ENCODE data around the gene PDE8A. TPM values are rescaled to one million over a fixed set of nuclear protein-coding genes. Genes with fewer than 3 reads are reported as not detected.

PDE8A gene
- 22.6 and 23.8 TPM in 2 replicates for total RNA-seq

GRCh38 chr15:84981711-84982300 lies at the start of gene PDE8A:
Gene PDE8A, plus strand, starts transcription at chr15:84981856. Its CDS starts 307 bp downstream, at chr15:84982163.

Other genes starting within 250 kb of the PDE8A start
- 8.1 and 13.8 TPM in 2 replicates for gene ZNF592, start 233.3 kb upstream of the PDE8A start, total RNA-seq
- 0.80 and 3.1 TPM in 2 replicates for gene ALPK3, start 164.5 kb upstream of the PDE8A start, total RNA-seq
- gene SLC28A1, start 97.2 kb upstream of the PDE8A start, total RNA-seq = not detected in 2 replicates